IPS DF 19.7 (cell line): ENCODE data around the gene OSBPL2.

ENCODE experiments used
- DNase-seq: peaks from one replicate; pipeline ENCODE4 v3.0.0-alpha.2; 2013; ENCODE audit warnings: low read depth, low spot score

The OSBPL2 gene

DNA sequence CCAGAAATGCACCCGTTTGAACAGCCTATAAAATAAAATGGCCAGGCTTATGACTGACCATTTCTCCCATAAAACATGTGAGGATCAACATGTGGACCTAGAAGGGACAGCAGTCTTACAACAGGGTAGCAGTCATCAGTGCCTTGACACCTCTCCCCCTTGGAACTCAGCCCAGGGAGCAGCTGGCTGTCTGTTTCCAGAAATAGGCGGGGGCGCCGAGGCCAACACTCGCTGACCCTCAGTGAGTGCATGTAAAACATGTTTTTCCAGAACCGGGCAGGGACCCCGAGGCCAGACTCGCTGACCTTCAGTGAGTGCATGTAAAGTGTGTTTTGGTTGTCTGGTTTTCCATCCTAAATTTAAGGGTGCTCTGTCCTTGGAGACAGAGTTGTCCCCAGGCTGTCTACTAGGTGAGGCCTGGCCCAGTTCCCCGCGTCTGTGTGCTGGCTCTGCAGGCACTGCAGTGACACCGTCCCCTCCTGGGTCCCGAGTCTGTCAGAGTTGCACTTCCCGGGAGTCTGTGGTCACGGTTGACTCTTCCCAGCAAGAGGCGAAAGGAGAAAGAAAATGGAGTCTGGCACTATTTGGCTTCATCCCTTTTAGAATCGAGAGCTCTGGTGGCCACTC lies 44.7 kb downstream of the OSBPL2 start:
- no peak for DNase-seq

DNA sequence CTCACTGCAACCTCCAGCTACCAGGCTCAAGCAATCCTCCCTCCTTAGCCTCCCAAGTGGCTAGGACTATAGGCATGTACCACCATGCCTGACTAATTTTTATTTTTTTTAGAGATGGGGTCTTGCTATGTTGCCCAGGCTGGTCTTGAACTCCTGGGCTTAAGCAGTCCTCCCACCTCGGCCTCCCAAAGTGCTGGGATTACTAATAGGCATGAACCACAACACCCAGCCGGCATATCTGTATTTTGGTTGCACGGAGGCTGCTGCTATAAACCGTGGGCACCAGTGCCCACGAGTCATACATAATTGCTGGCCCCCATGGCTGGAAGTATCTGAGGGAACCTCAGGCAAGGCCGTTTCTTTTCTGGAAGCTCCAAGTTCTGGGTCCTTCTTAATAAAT lies 46.1 kb downstream of the OSBPL2 start:
- DNase-seq = no peak

DNA sequence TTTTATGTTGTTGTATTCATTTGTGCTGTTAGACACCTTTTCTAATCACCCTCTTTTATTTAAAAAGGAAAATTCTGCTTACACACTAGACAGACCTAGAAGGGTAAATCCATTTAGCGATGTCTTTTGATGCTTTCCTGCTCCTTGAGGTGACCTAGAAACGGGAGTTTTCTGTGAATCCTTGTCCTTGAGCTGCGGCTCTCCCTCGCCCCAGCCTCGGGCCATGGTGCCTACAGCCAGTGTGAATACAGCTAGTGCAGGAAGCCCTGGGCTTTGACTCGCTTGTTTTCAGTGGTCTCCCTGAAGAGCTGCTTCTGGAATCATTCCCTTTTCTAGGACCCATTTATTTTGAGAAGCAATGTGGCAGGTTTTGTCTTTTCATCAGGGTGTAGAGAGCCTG lies 46.8 kb downstream of the OSBPL2 start:
- DNase-seq = no peak

DNA sequence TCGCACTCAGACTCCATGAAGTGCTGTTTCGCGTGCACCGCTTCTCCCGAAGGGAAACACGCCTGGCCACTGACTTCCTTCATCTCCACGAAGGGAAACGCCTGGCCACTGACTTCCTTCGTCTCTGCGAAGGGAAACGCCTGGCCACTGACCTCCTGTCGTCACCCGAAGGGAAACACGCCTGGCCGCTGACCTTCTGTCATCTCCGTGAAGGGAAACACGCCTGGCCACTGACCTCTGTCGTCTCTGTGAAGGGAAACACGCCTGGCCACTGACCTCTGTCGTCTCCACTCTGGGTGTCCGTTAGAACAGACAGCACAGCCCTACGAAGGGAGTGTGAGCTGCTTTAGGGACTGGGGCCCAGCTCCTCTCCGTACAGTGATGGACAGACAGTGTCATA lies 47.4 kb downstream of the OSBPL2 start:
- DNase-seq = no peak

DNA sequence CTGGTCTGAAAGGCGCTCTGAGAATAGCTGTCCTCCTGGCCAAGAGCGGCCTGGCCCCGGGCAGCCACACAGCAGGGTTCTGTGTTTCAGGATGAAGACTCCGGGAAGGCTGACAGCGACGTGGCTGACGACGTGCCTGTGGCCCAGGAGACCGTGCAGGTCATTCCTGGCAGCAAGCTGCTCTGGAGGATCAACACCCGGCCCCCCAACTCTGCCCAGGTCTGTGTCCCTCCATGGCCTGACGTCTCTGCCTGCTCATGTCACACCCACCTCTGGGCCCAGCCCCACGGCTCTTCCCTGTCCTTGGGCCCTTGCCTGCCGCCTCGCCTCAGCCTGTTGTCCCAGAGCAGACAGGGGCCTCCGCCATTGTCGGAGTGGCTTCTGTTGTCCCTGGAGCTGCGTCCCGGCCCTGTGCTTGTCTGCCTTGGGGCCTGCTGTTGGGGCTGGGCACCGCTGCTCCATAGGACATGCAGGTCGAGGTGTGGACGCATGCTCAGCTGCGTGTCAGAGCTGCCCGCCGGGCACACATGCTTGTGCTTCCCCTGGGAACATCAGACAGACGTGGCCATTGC lies 48.3 kb downstream of the OSBPL2 start:
- no peak for DNase-seq

DNA sequence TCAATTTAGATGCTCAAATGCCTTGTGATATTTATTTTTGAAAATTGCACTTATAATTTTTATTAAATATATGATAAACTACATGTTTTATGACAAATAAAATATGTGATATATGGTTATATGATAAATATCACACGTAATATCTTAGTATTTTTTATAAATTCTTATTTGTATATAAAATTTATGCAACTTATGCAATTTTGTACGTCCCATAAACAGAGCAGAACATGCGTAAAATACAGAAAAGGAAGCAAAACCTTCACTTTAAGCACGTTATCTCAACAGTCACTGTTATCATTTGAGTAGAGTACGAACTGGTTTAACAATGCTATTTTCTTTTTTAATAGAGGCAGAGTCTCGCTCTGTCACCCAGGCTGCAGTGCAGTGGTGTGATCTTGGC lies 48.8 kb downstream of the OSBPL2 start:
- DNase-seq = no peak

DNA sequence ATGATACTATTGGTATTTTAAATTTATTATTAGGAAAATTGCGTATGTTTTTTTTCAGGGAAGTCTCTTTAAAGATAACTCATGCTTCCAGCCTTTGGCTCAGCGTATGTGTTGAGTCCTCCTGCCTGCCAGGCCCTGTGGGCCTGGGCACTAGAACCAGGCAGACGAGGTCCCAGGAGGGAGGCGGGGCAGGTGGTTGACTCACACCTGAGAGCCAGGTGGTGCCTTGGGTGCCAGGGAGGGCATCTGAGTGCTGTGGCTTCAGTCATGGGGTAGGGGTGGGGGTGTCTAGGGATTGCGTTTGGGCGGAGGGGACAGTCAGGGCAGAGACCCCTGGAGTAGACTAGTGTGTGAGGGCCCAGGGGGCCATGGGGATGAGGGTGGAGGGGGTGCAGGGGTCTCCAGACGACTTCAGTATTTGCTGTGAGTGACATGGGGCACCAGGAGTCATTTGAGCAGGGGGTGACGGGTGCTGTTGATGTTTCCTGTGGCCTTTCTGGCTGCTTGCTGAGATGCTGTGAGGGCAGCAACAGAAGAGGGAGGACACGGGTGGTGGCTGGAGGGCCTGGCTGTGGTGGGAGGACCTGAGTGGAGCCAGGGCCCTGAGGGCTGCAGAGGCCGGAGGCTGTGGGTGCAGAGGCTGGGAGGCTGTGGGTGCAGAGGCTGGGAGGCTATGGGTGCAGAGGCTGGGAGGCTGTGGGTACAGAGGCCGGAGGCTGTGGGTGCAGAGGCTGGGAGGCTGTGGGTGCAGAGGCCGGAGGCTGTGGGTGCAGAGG lies 49.6 kb downstream of the OSBPL2 start:
- DNase-seq = no peak

DNA sequence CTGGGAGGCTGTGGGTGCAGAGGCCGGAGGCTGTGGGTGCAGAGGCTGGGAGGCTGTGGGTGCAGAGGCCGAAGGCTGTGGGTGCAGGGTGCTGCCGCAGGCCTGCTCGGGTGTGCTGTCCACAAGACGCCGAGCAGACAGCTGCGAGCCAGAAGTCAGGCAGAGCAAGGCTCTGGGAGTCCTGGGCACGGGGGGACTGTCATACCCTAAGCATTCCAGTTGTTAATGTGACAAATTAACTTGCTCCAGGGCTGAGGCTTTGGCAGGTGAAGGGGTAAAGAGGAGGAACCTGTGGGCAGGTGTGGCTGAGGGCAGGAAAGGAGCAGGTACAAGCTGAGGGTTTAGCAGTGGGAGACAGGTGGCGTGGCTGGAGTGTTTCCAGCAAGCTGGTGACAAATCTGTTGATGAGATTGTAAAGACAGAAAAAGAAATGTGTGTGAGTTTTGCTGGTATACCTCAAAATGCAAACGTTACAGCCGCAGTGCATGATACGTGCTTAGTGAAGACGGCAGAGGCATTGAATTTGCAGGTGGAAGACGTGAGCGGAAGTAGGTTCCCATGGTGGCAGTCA lies 50.3 kb downstream of the OSBPL2 start:
- DNase-seq = no peak

DNA sequence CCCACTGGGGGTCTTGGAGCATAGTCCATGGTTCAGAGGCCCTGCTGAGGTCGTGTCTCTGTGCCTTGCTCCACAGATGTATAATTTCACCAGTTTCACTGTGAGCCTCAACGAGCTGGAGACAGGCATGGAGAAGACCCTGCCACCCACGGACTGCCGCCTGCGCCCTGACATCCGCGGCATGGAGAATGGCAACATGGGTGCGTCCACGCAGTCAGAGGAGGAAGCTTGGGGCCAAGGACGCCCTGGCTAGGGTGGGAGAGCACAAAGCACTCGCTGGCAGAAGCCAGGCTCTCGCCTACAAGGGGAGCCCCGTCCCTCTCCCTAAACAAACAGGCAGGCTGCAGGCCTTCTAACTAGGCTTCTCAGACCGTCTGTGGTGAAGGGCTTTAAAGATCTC lies 50.8 kb downstream of the OSBPL2 start:
- no peak for DNase-seq

DNA sequence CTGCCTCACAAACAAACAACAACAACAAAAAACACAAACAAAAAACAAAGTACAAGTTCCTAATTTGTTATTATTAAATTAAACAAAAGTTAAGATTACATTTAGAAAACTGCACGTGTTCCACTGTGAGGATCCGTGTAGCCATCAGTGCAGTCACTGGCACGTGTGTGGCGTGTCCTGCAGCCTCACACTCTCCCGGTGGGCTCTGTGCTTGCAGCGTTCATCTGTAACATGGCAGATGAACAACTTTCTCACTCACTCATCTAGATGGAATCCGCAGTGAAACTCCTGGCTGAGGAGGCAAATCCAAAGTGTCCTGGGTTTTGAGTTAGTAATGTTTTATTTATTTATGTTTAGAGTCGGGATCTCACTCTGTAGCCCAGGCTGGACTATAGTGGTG lies 51.6 kb downstream of the OSBPL2 start:
- no peak for DNase-seq

DNA sequence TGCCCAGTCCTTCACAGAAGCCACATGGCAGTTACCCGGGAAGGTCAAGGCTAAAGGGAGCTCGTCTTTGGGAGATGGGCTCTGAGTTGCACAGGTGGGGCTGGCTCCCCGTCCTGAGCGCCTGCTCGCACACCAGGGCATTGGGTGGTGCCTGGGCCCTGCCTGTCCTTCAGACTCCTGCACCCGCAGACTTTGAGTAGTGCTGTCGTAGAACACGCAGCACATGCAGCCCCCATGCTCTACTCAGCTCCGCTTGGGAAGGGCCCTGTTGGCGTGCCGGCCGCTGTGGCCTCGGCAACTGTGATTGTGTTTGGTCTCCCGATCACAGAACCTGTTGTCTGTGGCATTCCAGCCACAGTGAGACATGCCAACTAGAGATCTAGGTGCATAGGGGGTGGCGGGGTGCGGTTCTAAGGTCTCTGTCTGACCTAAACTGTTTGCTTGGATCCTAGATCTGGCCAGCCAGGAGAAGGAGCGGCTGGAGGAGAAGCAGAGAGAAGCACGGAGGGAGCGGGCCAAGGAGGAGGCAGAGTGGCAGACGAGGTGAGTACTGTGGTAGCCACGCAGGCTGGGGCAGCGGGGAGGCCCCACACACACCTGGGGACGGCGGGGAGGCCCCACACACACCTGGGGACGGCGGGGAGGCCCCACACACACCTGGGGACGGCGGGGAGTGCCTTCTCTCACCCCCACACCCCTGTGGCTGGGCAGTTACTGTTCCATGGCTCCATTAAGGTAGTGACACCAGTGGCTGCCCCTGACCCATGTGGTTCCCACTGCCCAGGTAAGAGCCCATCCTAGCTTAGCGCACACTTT lies 53.1 kb downstream of the OSBPL2 start:
- DNase-seq = no peak

DNA sequence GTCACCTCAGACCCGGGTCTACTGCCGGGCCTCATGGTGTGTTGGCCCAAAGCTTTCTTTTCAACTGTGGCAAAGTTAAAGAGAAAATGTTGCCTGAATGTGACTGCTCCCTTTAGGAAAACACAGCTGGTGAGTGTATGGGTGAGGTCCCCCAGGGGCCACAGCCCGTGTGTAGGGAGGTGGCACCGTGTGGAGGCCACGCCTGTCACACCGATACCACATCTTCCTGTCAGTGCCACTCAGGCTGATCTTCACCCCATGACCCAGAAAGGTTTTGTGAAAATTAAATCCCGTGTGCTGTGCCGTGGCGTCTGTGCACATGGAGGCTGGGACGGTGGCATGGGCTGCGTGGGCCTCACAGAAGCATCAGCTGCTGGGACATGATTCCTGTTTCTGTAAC lies 53.8 kb downstream of the OSBPL2 start:
- no peak for DNase-seq

DNA sequence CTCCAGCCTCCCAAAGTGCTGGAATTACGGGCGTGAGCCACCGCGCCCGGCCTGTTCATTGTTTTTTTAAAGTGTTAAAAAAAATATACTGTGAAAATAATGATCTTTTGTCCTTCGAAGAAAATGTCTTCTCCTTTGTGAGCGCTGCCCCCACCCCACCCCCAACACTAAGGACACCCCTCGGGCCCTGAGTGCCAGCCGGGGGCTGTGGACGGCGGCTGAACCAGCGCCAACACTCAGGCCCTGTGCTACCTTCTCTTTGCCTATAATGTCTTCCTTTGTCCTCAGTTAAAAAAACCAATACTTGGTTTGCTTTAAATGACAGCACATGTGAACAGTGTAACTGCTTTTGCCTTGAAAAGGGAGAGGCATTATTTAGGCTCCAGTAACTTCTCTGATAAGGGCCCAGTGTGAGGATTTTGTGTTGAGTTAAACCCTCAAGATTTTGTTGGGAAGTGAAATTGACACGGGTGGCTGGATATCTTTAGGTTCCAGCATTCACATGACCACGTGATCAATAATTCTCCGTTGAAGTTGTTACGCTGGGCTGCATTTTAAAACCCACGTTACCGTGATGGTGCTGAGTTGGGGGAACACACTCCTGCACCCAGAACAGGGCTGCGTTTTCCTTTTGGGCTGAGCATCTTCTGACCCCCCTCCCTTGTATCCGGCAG lies 54.9 kb downstream of the OSBPL2 start:
- no peak for DNase-seq

DNA sequence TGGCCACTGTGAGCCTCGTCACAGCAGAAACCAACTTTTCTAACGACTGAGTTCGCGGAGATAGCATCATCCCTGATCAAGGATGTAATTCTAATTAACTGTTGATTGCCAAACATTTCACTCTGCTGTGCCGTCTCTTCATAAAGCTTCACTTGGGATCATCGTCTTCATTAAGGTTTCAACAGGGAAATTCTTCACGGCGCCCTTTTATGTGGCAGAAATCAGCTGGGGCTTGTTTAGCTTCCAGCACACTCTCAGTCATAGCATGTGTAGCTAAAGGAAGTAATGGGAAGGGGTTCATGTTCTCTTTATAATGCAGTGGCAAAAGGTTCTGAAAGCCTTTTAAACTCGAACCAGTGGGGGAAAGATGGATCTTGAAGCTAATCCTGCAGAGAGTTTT lies 55.6 kb downstream of the OSBPL2 start:
- DNase-seq = no peak

DNA sequence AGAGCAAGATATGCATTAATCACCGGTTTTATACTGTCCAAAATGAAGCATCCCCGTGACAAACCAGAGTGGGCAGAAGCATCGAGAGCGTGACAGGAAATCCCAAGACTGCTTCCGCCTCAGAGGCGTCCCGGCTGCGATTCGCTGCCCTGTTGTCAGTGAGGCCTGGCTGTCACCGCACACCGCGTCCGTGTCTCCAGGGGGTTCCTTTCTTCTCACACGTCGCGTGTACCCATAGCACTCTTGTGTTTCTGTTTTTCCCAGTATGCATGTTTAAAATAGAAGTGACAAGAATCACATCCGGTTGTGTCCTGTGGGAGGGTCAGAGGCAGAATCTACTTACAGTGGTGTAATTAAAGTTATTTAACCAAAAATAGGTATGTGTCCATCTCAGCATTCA lies 56.2 kb downstream of the OSBPL2 start:
- DNase-seq = no peak

DNA sequence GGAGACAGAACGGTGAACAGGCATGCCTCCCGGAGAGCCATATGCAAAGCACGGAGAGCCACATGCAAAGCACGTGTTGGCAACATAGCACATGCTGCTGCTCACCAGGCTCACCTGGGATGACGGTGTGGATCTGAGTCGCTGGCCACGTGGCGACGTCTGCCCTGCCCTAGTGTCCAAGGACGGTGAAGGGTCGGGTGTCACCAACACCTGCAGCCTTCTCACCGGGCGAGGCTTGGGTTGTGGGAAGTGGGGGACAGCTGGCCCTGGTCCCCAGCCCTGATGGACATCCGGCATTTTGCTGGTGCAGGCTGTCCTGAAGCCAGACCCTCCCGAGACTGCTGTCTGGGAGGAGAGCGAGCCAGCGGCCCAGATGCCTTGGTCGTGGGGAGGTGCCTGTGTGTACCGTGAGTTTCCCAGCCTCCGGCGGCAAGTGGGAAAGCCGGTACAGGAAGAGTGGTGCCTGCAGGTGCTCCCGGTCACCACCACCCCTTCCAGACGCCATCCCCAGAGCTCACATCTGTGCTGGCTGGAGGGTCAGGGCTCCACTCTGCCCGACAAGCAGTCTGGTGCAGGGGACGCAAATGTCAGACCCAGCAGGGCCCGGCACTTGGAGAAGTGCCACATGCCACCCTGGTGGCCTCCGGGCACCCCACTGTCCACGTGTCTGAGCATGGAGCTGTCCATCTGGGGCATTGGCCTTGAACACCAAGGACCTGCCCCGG lies 58.6 kb downstream of the OSBPL2 start:
- no peak for DNase-seq

DNA sequence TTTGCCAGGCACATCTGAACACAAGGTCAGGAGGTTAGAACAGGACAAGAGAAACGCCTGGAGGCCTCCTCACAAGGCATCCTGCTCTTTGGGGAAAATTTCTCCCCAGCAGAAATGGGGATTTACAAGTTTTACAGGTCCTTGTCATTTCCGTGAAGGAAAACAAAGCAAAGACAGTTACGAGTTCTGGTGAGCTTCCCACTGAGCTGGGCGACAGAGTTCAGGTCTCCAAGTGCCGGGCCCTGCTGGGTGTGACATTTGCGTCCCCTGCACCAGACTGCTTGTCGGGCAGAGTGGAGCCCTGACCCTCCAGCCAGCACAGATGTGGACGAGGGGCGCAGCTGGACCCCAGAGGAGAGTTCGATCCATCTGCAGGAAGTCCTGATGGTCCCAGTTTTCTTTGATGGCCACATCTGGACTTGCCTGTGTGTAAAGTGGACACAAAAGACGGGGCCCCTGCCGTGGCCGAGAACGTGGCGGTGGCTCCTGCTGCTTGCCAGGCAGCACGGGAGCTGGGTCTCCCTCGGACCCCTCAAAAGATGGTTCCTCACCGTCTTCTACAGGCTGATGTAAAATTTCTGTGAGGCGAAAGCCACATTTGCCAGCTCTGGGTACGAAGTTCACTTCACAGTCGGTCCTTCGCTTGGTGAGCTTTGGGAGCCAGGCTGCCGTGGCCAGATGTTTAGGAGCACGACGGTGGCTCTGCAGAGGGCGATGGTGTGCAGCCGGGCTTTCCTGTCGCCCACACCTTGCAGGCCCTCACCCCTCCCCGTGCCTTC lies 59.3 kb downstream of the OSBPL2 start:
- DNase-seq = no peak

DNA sequence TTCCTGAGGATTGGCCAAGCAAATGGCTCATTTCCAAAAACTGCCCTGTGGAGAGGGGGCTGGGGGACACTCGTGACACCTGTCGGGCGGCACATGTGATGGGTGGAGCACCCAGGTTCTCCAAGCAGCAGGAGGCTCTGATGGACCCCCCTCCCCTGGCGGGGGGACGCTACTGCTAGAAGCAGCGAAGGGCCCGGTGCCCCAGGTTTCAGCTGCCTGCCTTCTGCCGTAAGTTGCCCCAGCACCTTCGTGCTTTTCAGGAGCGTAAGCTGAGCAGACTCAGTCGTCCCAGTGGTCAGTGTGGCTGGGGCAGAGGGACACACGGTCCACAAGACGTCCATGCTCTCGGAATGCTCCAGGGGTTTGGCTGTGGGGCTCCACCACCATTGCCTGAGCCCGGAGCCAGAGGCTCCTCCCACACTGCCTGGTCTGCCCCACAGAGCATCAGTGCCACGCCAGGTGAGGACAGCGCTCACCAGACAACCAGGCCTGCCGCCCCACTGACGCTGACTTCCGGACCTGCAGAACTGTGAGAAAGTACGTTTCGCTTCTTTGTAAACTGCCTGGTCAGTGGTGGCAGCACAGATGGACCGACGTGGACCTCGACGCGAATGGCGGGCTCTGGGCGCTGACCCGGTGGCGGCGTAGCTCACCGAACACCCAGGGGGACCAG lies 60.4 kb downstream of the OSBPL2 start:
- no peak for DNase-seq

DNA sequence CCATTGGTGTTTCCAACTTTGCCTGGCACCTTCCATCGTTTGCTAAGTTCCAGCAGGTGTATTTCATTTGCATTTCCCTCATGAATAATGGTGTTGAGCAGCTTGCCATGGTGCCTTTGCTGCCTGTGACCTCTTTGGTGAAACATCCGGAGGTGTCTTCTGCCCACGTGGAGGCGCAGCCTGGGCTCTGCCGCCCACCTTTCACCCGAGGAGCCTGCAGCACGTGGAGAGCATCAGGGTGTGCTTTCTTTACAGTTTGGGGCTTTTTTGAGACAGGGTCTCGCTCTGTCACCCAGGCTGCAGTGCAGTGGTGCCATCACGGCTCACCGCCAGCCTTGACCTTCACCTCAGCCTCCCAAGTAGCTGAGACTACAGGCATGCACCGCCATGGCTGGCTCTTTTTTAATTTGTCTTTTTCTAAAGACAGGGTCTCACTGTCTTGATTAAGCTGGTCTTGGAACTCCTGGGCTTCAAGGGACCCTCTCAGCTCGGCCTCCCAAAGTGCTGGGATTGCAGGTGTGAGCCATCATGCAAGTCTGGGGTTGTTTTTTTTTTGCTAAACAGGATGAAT lies 61.4 kb downstream of the OSBPL2 start:
- DNase-seq = no peak
